ENCODE data around the gene ELOB.

ELOB gene

GRCh38 chr16:2809149-2809760, 32.2 kb upstream of the ELOB start:
- no peak for DNase-seq

DNA sequence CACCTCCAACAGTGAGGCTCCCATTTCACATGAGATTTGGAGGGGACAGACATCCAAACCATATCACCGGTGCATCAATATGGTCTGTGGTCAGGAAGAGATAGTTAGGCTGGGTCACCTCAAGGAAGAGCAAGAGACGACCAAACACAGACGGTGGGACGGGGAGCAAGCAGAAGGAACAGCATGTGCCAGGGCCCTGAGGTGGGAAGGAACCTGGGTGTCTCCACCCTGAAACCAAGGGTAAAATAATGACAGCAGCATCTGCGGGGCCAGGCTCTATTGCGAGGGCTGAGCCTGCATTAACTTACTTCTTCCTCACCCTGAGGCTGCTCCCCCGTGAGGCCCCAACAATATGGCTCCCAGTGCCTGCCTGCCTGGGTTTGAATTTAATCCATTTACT, 31.1 kb upstream of the ELOB start:
- no peak for DNase-seq

- no peak for DNase-seq
These were observed 29.2 kb upstream of the ELOB start for GRCh38 chr16:2806286-2806685.

DNA sequence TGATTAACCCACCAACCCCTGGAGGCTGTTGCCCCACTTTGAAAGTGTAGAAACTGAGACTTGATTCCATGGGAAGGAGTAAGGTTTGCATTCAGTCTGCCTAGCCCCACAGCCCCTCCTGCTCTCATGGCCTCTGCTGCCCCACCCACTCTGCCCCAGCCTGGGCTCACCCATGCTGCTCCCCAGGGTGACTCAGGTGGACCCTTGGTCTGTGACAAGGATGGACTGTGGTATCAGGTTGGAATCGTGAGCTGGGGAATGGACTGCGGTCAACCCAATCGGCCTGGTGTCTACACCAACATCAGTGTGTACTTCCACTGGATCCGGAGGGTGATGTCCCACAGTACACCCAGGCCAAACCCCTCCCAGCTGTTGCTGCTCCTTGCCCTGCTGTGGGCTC, 27.6 kb upstream of the ELOB start:
- no peak for DNase-seq

DNA sequence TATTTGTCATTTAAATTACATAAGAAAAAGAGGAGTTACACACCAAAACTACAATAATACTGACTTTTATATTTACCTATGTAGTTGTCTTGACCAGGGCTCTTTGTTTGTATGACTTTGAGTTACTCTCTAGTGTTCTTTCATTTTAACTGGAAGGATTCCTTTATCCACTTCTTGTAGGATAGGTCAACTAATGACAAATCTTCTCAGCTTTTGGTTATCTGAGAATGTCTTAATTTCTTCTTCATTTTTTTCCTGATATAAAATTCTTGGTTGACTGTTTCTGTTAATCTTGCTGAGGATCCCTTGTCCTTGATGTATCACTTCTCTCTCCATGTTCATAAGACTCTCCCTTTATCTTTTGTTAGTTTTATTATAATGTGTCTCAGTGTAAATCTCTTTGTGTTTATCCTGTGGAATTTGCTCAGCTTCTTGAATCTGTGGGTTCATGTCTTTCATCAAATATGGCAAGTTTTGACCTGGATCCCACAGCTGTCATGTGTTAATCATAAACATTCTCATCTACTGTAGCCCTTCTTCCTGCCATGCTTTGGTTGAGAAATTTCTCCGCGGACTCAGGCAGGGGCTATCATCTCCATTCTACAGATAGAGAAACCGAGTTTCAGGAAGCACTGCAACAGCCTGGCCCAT, 26.6 kb upstream of the ELOB start:
- no peak for DNase-seq

GRCh38 chr16:2799859-2800226, 22.8 kb upstream of the ELOB start:
- no peak for DNase-seq

DNA sequence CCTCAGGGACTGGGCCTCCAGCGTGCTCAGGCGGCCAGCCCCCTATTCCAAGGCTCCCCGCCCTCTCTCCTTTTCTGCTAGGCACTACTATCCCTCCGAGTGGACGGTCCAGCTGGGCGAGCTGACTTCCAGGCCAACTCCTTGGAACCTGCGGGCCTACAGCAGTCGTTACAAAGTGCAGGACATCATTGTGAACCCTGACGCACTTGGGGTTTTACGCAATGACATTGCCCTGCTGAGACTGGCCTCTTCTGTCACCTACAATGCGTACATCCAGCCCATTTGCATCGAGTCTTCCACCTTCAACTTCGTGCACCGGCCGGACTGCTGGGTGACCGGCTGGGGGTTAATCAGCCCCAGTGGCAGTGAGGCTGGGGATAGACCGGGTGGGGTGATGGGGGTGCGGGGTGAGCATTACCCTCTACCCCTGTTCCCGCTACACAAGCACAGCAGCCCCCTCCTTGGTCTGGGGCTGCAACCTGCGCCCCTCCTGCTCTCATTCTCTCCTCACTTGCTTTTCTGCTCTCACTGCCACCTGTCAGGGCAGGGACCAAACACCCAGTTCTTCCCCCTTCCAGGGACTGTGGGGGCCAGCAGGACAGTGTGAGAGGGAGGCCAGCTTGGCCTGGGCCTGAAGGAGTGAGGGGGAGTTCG, 22.3 kb upstream of the ELOB start:
- no peak for DNase-seq

- no peak for DNase-seq
These were observed 21.7 kb upstream of the ELOB start for GRCh38 chr16:2798723-2799204.

DNA sequence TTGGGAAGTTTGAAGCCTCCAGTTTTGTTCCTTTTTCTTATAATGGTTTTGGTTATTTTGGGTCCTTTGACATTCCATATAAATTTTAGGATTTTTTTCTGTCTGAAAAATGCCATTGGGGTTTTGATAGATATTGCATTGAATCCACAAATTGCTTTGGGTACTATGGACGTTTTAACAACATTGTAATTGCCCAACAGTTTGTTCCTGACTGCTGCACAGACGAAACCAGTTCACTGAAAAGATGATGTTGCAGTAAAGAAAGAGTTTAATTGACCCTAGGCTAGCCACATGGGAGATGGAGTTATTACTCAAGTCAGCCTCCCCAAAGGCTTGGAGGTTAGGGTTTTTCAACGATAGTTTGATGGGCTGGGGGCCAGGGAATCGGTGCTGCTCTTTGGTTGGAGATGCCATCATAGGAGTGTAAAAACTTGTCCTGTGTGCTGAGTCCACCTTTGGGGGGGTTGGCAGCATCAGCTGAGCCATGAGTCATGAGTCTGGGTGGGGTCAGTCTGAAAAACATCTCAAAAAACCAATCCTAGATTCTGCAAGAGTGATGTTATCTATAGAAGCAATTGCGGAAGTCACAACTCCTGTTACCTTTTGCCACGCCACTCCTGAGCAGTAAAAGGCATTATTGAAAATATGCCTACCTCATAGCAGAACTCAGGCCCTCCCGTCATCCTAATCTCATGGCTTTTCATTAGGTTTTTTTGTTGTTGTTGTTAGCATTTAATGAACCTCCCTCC, 18.5 kb upstream of the ELOB start:
- no peak for DNase-seq

DNA sequence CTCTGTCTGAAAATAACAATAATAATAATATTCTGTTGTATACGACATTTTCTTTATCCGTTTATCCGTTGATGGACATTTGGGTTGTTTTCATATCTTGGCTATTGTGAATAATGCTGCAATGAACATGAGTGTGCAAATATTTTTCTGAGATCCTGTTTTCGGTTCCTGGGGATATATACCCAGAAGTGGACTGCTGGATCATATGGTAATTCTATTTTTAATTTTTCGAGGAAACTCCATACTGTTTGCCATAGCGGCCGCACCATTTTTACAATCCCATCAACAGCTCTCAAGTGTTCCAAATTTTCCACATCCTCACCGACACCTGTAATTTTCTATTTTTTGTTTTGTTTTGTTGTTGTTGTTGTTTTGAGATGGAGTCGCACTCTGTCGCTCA, 15.9 kb upstream of the ELOB start:
- DNase-seq, result no peak

DNA sequence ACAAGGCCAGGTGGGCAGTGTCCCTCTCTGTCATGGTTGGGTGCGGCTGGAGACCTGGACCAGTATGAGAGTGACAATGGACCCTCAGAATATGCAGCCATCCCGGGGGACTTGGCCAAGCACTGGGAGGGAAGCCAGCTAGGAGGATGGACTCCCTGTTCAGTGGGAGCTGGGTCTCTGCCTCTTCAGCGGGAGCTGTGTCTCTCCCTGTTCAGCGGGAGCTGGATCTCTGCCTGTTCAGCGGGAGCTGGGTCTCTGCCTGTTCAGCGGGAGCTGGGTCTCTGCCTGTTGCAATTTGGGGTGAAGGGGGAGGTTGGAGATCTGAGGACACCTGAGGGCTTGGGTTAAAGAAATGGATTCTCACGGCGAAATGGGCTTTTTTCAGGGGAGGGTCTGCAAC, 14.1 kb upstream of the ELOB start:
- DNase-seq, result no peak

GRCh38 chr16:2790631-2791030, 13.6 kb upstream of the ELOB start:
- no peak for DNase-seq

DNA sequence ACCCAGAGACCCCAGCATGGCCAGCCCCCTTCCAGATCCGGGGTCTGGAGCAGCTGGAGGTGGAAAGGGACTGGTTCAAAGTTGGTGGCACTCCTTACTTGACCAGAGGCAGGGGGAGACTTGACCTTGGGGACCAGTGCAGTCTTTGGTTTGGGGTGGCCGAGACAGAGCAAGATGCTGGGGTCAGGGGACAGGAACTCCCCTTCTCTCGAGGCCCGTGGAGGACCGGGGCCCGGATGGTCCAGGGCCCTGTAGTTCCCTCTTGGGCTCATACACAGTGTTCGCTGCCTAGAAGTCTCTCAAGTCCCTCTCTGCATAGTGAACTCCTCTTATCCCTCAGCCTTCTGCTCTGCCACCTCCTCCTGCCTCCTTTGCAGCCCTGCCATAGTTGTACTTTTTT, 10.9 kb upstream of the ELOB start:
- no peak for DNase-seq

DNA sequence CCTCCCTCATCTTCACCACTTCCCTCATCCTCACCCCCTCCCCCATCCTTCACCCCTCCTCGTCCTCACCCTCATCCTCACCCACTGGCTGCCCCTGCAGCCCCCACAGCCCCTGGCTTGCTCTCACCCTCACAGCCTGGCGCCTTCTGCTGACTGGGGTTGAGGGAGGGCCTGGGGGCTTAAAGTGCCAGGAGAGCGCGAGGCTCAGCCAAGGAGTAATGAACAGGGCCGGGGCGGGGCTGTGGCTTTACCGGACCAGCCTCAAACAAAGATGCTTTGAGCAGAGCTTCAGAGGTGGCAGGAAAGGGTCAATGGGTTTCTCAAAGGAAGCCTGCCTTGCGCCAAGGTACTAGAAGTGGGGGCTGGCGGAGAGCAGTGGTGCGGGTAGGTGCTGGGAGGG, 10.3 kb upstream of the ELOB start, which contains the start of gene PRSS33:
TSS of gene PRSS33 (minus strand) at position 155 of the 400 bp plus-strand sequence. CDS start 1,013 bp downstream, outside the sequence.
- no peak for DNase-seq

GRCh38 chr16:2786826-2787151, 9.7 kb upstream of the ELOB start:
- DNase-seq, result no peak

DNA sequence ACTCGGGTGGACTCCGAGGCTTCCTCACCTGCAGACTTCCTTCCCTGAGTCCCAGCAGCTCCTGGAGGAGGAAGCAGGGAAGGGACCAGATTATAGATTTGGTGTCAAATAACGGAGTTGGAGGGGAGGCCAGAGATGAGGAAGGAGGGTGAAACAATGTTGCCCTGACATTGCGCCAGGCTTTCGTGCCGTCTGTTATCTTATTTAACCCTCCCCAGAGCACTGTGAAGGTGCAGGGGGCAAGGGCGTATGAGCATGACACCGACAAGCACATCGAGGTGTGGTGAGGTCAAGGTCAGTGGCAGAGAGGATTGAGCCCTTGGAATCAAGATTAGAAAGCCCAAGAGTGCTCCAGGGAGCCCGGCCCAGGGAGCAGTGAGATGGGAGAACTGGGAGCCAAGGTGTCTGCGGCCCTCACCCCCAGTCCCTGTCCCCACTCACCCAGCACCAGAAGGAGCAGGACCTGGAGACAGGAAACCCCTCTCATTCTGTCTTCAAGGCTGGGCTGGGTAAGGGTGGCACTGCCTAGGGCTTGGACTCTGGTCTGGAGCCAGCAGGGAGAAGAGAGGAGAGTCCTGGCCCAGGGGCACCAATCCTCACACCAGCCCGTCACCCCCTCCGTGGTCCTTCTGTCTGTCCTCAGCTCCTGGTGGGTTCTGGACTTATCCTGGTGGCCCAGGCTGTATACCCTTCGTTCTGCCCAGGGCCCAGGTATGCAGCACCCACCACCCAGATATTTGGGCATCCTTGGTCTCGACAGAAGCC, 9.2 kb upstream of the ELOB start:
- no peak for DNase-seq

DNA sequence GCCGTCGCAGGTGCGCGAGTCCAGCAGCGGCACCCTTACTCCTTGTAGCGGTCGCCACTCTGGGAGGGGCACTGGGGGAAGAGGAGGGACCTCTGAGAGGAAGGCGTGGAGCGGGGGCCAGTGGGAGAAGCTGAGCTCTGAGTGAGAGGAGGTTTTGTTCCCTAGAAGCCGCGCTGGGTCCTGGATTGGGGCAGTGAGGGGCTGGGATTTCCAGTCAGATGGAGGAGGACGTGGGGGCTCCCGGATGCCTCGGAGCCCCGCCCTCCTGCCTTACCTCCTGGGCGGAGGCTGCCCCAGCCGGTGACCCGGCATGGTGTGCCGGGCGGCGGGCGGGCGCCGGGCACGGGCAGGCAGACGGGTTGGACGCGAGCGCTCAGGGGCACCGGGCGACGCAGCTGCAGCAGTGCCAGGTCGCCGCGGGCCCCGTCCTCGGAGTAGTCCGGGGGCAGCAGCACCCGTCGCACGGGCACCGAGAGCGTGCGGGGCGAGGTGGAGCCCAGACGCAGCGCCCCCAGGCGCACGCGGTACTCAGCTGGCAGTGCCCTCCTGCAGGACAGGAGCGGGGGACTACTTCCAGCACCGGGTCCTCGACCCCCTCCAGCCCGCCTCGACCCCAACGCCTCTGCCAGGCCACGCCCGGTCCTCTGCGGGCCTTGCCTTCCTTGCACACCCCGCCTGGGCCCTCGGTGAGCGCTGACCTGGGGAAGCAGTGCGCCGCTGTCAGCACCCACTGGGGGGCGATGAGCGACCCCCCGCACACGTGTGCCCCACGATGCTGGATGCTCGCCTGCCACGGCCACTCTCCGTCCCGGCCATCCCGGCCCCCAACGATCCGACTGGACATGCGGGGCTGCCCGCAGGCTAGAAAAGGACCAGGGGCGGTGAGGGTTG, 8.3 kb upstream of the ELOB start:
- DNase-seq, result no peak

DNA sequence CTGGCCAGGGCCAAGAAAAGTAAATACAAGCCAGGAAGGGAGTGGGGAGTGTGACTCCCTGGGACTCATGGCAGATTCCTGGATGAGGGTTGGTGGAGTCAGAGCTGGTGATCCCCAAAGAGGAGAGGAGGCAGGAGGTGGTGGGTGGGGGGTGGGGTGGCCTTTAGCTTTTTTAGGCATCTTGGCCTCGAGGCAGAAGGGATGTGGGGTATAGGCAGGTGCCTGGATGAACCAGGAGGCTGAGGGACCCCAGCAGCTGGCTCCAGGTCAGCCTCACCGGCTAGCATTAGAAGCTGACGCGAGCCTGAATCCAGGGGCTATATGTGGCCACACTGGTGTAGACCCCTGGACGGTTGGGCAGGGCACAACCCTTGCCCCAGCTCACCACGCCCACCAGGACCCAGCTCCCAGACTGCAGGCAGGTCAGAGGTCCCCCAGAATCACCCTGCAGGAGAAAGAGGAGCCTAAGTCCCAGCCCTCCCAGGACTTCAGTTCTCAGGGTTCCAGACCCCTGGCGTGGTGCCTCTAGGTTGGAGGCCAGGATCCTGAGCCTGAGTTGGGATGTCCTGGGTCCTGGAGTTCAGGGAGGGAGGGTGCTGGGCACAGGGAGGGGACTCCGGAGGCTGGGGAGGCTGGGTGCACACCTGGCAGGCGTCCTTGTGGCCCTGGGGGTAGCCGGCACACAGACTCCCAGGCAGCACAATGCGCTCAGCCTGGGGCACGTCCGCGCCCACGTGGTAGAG, 7.4 kb upstream of the ELOB start:
- DNase-seq, result no peak

- no peak for DNase-seq
These were observed 6.7 kb upstream of the ELOB start for GRCh38 chr16:2783581-2784357.

GRCh38 chr16:2782583-2783351, 5.7 kb upstream of the ELOB start:
- DNase-seq, result no peak

Measured in stimulated activated naive CD4-positive, alpha-beta T cell treated with Interleukin-2 at 50 U/mL for 16 hours (primary cell).